Hindlimb muscle (tissue), 1 donor: ENCODE measurements around the gene URGCP. TPM values are rescaled to one million over a fixed set of nuclear protein-coding genes. Genes with fewer than 3 reads are reported as not detected.
A peak's percentile ranks its signal among the peaks of the same experiment; 100 is the strongest.
"Not testable (repeated sequence)": the region's sequence is repeated elsewhere in the genome, so short reads cannot be mapped to it uniquely, and the experiment has no call there.

ENCODE experiments used
- DNase-seq: peaks from one replicate; pipeline ENCODE4 v3.0.0-alpha.2; 2013
- polyA plus RNA-seq: library from polyadenylated mRNA; unstranded; fragments of 120-200 nt; gene quantifications from one replicate; pipeline ENCODE4 v1.2.1, GENCODE V29; 2013; ENCODE audit not compliant: insufficient read length

URGCP gene
- polyA plus RNA-seq, 1 donor = 20.2 TPM

- DNase-seq = no peak
Observed at GRCh38 chr7:43871064-43871463, 35.3 kb downstream of the URGCP start.

GRCh38 chr7:43870316-43870715, 36.1 kb downstream of the URGCP start:
- DNase-seq = no peak

GRCh38 chr7:43869867-43870240, 36.5 kb downstream of the URGCP start:
- peak; percentile 55 for DNase-seq

DNA sequence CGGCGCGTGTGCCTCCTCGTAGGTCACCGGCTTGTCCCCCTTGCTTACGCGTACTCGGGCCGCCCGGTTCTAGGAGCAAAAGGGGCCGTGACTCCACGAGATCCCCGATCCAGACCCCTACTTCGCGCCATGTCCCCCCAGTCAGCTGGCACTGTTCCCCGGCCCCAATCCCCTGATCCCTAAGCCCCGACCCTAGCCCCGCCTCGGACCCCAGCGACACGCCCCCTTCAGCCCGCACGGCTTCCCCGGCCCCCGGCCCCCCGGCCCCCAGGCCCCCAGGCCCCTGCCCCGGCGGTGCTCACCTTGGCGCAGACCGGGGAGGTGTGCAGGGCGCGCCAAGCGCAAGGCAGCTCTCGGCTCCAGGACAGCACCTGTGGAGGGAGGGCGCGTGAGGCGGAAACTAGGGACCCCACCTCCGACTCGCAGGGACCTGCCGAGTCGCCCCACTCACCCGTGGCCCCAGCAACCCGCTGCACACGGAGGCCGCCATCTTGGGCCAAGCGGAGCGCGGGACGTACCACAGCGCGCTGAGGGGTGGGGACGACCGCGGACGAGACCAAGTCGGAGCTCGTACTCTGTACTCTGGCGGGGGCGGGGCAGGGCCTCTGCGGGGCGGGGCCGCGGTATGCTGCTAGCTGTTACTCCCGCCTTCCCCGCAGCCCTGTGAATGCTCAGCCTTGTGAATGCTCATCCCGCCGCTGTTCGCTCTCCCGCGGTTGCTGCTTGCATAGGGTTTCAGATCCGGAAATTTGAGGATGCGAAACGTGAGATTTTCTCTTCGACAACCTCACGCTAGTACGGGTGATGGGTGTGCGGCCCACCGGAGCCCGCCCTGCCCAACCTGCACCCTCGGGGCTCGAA, 37.2 kb downstream of the URGCP start, which contains the start of gene MRPS24:
Gene MRPS24, minus strand, starts transcription at position 512 of the 861 bp plus-strand sequence. Its CDS starts 22 bp downstream, at position 490.
- DNase-seq = peak; percentile 94

- no peak for DNase-seq
Observed at GRCh38 chr7:43868681-43869005, 37.8 kb downstream of the URGCP start.

- no peak for DNase-seq
Observed at GRCh38 chr7:43868181-43868580, 38.2 kb downstream of the URGCP start.

GRCh38 chr7:43865277-43865676, 41.1 kb downstream of the URGCP start:
- no peak for DNase-seq

GRCh38 chr7:43864126-43864525, 42.3 kb downstream of the URGCP start:
- DNase-seq = no peak

DNA sequence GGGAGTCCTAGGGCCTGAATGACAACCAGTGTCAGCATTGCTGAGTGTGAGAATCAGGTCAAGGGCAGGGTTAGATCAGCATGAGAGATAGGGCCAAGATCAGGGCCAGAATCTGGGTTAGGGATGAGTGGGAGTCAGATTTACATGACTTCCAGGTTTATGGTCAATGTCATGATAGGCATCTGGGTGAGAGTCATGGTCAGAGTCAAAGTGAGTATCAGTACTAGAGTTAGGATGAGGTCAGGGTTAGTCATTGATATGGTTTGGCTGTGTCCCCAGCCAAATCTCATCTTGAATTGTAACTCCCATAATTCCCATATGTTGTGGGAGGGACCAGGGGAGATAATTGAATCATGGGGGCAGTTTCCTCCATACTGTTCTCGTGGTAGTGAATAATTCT, 49.4 kb downstream of the URGCP start:
- DNase-seq = no peak

DNA sequence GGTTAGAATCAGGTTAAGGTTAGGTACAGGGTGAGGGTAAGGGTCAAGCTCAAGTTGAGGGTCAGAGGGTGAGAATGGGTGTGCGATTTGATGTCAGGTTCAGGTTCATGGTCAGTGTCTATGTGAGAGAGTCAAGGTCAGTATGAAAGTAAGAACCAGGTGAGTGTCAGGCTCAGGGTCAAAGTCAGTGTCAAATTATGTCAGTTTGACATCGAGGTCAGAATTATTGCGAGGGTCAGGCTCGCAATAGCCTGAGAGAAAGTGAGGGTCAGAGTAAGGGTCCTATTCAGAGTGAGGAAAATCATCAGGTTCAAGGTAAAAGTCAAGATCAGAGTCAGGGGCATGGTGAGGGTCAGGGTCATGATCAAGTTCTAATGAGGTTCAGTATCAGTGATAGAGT, 50.1 kb downstream of the URGCP start:
- no peak for DNase-seq

- DNase-seq = no peak
Observed at GRCh38 chr7:43855176-43855575, 51.2 kb downstream of the URGCP start.

DNA sequence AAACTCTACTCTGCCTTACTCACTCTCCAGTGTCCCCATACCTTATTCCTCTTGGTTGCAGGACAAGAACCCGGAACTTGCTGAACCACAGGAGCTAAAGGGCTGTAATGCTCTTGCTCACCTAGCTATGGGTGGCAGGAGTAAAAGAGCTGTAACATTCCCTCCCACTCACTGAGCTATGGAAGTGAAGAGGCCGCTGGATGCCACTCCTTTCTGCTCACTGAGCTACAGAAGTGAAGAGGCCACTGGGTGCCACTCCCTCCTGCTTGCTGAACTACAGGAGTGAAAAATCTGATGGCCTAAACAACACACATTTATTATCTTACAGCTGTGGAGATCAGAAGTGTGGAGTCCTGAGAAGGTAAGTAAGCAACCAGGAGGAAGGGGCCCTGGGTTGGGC, 54.6 kb downstream of the URGCP start:
- DNase-seq = no peak

DNA sequence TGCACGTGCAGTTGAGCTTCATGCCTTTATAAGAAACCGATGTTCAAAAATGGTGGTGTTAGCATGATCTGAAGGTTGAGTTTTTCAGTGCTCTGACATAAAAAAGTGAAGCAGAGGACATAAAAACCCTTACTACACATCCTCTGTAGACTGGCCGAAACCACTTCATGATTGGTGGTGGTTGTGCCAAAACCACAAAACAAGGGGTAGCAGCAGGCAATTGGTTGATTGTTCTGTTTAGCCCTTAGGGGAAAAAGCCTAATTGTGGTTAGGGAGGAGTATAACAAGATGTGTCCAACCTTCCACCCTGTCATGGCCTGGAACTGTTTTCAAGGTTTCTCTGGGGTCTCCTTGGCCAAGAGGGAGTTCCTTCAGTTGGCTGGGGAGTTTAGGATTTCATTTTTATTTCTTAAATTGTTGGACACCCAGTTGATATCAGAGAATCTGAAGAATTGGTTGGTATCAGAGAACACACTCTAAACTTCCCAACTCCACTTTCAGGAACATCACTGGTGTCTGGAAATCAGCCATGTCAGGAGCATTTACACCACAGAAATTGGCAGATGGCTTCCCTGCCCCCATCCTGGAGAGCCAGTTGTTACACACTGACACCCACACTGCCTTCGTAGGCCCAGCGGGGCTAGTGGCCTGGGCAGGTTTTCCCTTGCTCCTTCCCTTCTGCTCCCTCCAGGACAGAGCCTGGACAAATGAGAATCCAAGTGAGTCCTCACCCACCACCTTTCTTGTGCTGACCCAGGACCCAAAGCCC, 55.9 kb downstream of the URGCP start:
- DNase-seq = no peak

GRCh38 chr7:43849047-43849446, 57.3 kb downstream of the URGCP start:
- no peak for DNase-seq

DNA sequence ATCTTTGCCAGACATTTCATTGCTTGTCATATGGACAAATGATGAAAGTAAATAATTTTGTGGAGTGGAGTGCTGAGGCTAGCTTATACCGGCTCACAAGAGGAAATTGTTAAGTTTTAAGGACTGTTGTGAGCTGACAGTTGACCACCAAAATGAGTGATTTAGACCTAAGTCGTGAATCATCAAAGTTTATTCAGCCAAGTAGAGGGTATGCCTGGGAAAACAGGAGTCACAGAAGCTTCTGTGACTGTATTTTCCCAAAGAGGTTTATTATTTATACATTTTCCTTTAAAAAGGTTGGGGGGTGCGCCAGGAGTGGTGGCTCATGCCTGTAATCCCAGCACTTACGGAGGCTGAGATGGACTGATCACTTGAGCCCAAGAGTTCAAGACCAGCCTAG, 58.9 kb downstream of the URGCP start:
- no peak for DNase-seq

DNA sequence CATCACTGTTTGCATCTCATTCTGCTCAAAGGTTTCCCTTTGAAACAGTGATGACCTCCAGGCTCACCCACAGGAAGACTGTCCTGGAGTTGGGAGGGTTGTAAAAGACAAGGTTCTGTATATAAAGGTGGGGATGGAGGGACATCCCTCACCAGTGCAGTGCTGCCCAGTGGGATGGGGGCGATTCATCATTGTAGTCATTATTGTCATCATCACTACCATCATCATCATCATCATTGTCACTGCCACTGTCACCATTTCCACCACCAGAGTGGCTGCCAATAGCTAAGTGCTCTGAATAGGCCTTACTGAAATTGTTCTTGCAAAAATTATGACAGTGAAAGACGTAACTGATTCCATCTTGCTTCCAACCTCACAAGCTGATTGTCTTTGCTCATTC, 61.7 kb downstream of the URGCP start:
- DNase-seq = no peak

DNA sequence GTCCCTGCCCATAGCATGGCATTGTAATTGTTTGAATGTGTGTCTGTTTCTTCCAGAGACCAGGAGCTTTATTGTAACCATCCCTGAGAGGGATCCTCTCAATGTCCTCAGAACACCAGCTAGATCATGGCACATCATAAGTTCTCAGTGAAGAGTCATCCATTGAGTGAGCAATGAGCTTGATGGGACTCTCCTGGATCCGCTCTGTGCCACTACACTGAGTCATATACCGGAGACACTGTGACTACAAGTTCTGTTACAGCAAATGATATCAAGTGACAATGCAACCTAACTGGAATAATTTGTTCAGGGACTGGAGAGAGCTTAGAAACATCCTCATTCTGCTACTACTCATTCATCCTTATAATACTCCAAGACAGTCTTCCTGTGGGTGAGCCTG, 62.1 kb downstream of the URGCP start:
- DNase-seq = no peak

GRCh38 chr7:43843296-43843695, 63.1 kb downstream of the URGCP start:
- no peak for DNase-seq

DNA sequence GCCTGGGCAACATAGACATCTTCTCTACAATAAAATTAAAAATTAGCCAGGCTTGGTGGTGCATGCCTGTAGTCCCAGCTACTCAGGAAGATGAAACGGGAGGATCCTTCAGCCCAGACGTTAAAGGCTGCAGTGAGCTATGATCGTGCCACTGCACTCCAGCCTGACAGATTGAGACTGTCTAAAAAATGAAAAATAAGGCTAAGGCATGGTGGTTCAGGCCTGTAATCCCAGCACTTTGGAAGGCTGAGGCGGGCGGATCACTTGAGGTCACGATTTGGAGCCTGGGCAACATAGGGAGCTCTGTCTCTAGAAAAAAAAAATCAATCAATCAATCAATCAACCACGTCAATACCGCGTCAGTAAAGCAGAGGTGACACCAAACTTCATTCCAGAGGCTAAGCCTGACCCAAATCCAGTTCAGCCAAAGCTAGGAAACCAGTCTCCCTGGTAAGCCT, 68.2 kb downstream of the URGCP start:
- DNase-seq = no peak

DNA sequence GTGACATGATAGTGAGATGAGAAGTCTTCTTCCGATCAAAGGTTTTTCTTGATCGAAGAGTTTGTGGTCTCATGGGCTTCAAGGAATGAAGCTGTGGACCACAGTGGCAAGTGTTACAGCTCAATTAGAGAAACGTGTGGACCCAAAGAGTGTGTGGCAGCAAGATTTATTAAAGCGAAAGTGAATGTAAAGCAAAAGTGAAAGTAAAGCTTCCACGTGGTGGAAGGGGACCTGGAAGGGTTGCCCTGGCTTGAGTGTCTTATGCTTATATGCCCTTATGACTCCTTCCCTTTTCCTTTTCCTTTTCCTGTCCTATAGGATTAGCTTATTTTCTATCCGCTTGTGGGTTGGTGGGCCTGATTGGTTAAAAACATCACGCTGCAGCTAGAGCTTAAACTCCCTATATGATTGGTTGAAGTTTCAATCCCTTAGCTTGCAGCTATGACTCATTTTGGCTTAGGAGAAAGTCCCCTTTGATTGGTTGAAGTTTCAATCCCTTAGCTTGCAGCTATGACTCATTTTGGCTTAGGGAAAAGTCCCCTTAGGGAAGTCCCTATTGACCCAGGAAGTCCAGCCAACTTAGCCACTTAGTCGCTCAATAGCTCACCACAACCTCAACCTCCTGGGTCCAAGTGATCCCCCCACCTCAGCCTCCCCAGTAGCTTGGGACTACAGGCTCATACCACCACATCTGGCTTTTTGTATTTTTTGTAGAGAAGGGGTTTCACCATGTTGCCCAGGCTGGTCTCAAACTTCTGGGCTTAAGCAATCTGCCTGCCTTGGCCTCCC, 71.7 kb downstream of the URGCP start:
- no peak for DNase-seq

DNA sequence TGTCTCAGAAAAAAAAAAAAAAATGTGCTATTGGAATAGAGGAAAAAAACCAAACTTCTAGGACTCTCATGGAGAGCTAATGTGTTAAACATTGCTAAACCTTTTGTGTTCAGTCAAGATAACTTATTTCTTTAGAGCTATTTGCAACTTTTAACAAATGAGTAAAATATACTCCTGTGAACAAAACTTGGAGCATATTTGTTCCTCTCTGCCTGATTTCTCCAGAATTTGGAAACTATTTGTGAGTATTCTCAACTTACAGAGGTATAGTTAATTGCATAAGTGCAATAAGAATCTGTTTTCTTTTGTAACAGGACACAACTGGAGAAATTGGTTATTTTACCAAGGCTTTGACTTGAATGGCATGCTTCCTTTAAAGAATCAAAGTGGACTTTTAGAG, 75.5 kb downstream of the URGCP start:
- DNase-seq = not testable (repeated sequence)
